HG02678 (cell line): ENCODE measurements around the gene TP53TG3F.
"Not testable (repeated sequence)": the region's sequence is repeated elsewhere in the genome, so short reads cannot be mapped to it uniquely, and the experiment has no call there.

Experiments
- ATAC-seq: cut with Tn5 transposase; IDR thresholded peaks from one replicate; pipeline ENCODE4 v1.9.1; 2021; ENCODE audit warnings: mild to moderate bottlenecking, moderate library complexity; ENCODE audit not compliant: unreplicated experiment

Gene TP53TG3F

GRCh38 chr16:33459312-33459711 lies at the start of gene TP53TG3F:
TP53TG3F (plus strand) TSS chr16:33459612; CDS start chr16:33459680, 68 bp downstream.
- not testable (repeated sequence) for ATAC-seq

- ATAC-seq, result not testable (repeated sequence)
These were observed 32.2 kb downstream of the TP53TG3F start for GRCh38 chr16:33491611-33492010.

- not testable (repeated sequence) for ATAC-seq
These were observed 47.8 kb downstream of the TP53TG3F start for GRCh38 chr16:33507231-33507630.

- ATAC-seq, result not testable (repeated sequence)
These were observed 49.7 kb downstream of the TP53TG3F start for GRCh38 chr16:33509070-33509469.

GRCh38 chr16:33509906-33510305 lies 50.5 kb downstream of the TP53TG3F start:
- not testable (repeated sequence) for ATAC-seq
